SU-DHL-6 (cell line): ENCODE data around the gene PHF20.

ENCODE experiments used
- H2AFZ ChIP-seq: fragments of 200-600 bp; sonication (generic); 2 replicates; pipeline ENCODE4 v1.6.1; 2014; ENCODE audit warnings: low read depth, mild to moderate bottlenecking, moderate library complexity, mixed read lengths, antibody characterized with exemption, low read length; ENCODE audit not compliant: severe bottlenecking
- H3F3A ChIP-seq: fragments of 200-600 bp; shearing (Covaris generic); 2 replicates; pipeline ENCODE4 v1.6.0; 2016; ENCODE audit warnings: antibody characterized with exemption, mild to moderate bottlenecking; ENCODE audit not compliant: insufficient read depth
- H3K27ac ChIP-seq: fragments of 200-600 bp; sonication (generic); 2 replicates; pipeline ENCODE4 v1.5.1; 2016; ENCODE audit warnings: low read depth, mild to moderate bottlenecking, low read length, moderate library complexity, mixed read lengths
- H3K27me3 ChIP-seq: fragments of 200-600 bp; sonication (generic), shearing (Covaris generic); 2 replicates; pipeline ENCODE4 v1.6.0; 2014; ENCODE audit warnings: mild to moderate bottlenecking, low read length
- H3K36me3 ChIP-seq: fragments of 200-600 bp; sonication (generic); 2 replicates; pipeline ENCODE4 v1.6.1; 2014; ENCODE audit warnings: mild to moderate bottlenecking, low read length, mixed read lengths
- H3K4me2 ChIP-seq: fragments of 300-600, 200-600 bp; shearing (Covaris generic), sonication (generic); 2 replicates; pipeline ENCODE4 v1.6.0; 2014; ENCODE audit warnings: low read length, low read depth, mild to moderate bottlenecking; ENCODE audit not compliant: poor library complexity, severe bottlenecking
- H3K4me3 ChIP-seq: fragments of 200-600 bp; sonication (generic); 2 replicates; pipeline ENCODE4 v1.5.1; 2014; ENCODE audit warnings: antibody characterized with exemption, low read length, mild to moderate bottlenecking, mixed read lengths; ENCODE audit not compliant: insufficient read depth, poor library complexity, severe bottlenecking
- H3K79me2 ChIP-seq: fragments of 200-600 bp; sonication (generic); 2 replicates; pipeline ENCODE4 v1.6.1; 2014; ENCODE audit warnings: mild to moderate bottlenecking, low read length, moderate library complexity; ENCODE audit not compliant: insufficient read depth
- H3K9ac ChIP-seq: fragments of 200-600 bp; sonication (generic); 2 replicates; pipeline ENCODE4 v1.7.0; 2014; ENCODE audit warnings: mild to moderate bottlenecking, low read length
- H3K9me2 ChIP-seq: fragments of 200-600 bp; sonication (generic); replicated peaks from 2 replicates; pipeline ENCODE4 v1.6.1; 2014; ENCODE audit warnings: low read length; ENCODE audit not compliant: insufficient read depth
- H3K9me3 ChIP-seq: fragments of 200-600 bp; sonication (generic); 2 replicates; pipeline ENCODE4 v1.6.1; 2014; ENCODE audit warnings: low read length, mixed read lengths; ENCODE audit not compliant: insufficient read depth
- H4K20me1 ChIP-seq: fragments of 200-600 bp; sonication (generic); 2 replicates; pipeline ENCODE4 v1.6.1; 2014; ENCODE audit warnings: low read depth, mild to moderate bottlenecking, antibody characterized with exemption, low read length, moderate library complexity, mixed read lengths
- EZH2phosphoT487 ChIP-seq: fragments of 200-600 bp; sonication (generic), shearing (Covaris generic); conservative IDR thresholded peaks from 2 replicates; pipeline ENCODE4 v1.6.1; 2018; ENCODE audit warnings: mild to moderate bottlenecking, antibody characterized with exemption, low read length, moderate library complexity, mixed read lengths
- TF ChIP-seq, protein P1 (sequence below): fragments of 200-600 bp; sonication (generic); IDR thresholded peaks from one replicate; pipeline ENCODE4 v1.5.1; 2017; ENCODE audit warnings: antibody characterized with exemption, mild to moderate bottlenecking, low read length, moderate library complexity; ENCODE audit not compliant: insufficient read depth, poor library complexity, severe bottlenecking

Gene PHF20

DNA sequence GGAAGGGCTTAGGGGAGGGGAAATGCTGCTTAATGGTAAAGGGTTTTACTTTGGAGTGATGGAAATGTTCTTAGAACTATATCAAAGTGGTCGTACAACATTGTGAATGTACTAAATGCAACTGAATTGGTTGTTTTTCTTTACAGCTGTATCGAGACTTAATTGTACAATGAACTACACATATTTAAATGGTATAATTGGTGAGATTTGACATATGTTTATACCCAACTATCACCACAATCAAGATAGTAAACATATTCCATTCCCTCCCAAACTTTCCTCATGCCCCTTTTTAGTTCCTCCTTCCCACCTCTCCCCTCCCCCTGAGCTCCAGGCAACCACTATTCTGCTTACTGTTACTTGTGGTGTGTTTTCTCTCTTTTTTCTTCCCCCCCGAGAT is 138.4 kb downstream of the PHF20 start:
- no peak overlapping the region for H3K27ac ChIP-seq
- H3F3A ChIP-seq: no peaks in the 10 kb centered on the region
- H3K9me2 ChIP-seq: no peaks in the 10 kb centered on the region
- no peaks in the 10 kb centered on the region for H3K79me2 ChIP-seq
- no peak overlapping the region for H3K4me2 ChIP-seq
- no peak overlapping the region for H3K4me3 ChIP-seq
- H3K36me3 ChIP-seq: no peaks in the 10 kb centered on the region
- no peak overlapping the region for H3K9ac ChIP-seq
- no peak overlapping the region for H2AFZ ChIP-seq
- no peaks in the 10 kb centered on the region for H3K9me3 ChIP-seq
- no peaks in the 10 kb centered on the region for H4K20me1 ChIP-seq
- no peaks in the 10 kb centered on the region for H3K27me3 ChIP-seq
- TF ChIP-seq, protein P1, sequence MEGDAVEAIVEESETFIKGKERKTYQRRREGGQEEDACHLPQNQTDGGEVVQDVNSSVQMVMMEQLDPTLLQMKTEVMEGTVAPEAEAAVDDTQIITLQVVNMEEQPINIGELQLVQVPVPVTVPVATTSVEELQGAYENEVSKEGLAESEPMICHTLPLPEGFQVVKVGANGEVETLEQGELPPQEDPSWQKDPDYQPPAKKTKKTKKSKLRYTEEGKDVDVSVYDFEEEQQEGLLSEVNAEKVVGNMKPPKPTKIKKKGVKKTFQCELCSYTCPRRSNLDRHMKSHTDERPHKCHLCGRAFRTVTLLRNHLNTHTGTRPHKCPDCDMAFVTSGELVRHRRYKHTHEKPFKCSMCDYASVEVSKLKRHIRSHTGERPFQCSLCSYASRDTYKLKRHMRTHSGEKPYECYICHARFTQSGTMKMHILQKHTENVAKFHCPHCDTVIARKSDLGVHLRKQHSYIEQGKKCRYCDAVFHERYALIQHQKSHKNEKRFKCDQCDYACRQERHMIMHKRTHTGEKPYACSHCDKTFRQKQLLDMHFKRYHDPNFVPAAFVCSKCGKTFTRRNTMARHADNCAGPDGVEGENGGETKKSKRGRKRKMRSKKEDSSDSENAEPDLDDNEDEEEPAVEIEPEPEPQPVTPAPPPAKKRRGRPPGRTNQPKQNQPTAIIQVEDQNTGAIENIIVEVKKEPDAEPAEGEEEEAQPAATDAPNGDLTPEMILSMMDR: no peak

DNA sequence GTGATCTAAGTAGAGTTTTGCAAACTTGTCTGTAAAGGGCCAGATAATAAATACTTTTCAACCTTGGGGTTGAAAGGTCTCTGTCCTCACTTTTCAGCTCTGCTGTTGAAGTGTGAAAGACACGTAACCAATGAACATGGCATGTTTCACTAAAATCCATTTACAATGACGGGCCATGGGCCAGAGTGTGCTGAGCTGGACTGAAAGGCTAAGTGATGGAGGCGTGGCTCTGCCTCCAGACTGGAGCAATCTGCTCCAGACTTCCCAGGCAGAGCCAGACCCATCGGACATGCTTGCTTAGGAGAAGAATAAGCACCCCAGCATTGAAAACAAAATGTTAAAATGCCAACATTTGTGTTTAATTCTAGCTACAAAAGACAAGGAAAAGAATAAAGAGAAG is 141.1 kb downstream of the PHF20 start:
- H3K9me3 ChIP-seq: no peaks in the 10 kb centered on the region
- H2AFZ ChIP-seq: no peak overlapping the region
- H3K9me2 ChIP-seq: no peaks in the 10 kb centered on the region
- no peak overlapping the region for H3K4me3 ChIP-seq
- H3F3A ChIP-seq: no peaks in the 10 kb centered on the region
- H3K79me2 ChIP-seq: no peaks in the 10 kb centered on the region
- H3K4me2 ChIP-seq: no peak overlapping the region
- H4K20me1 ChIP-seq: no peaks in the 10 kb centered on the region
- no peaks in the 10 kb centered on the region for H3K27me3 ChIP-seq
- H3K9ac ChIP-seq: no peak overlapping the region
- TF ChIP-seq, protein P1: no peak
- TF ChIP-seq EZH2phosphoT487: no peak
- no peak overlapping the region for H3K27ac ChIP-seq
- no peaks in the 10 kb centered on the region for H3K36me3 ChIP-seq

DNA sequence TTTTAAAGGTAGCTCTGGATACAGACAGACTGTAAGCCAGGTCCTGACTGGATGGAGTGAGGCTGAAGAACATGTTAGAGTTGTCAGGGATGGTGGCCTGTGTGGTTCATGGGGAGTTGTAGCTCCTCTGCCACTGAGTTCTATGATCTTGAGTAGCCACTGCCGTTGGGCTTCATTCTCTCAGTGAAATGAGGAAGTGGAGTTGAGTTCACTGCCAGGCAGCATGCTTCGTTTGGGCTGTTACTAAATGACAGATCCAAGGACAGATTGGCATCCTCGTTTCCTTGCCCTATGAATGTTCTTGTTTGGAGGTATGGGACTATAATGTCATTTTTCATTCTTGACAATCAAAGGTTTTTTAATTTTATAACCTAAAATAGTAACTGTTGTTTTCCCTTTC is 145.3 kb downstream of the PHF20 start:
- Histone ChIP-seq H2AFZ (no peak overlapping the region), H3K79me2 (no peaks in the 10 kb centered on the region), H3K27me3 (no peaks in the 10 kb centered on the region), H3K36me3 (peaks cover 12% of the 10 kb centered on the region; the same call in 1 of the 2 replicates), H3K9ac (no peak overlapping the region), H3K9me3 (no peaks in the 10 kb centered on the region), H3F3A (peaks cover 3% of the 10 kb centered on the region; the same call in 1 of the 2 replicates), H3K9me2 (no peaks in the 10 kb centered on the region), H3K4me3 (no peak overlapping the region), H4K20me1 (no peaks in the 10 kb centered on the region), H3K4me2 (no peak overlapping the region), H3K27ac (no peak overlapping the region)
- TF ChIP-seq, protein P1: no peak
- no peak for TF ChIP-seq EZH2phosphoT487
